Peyer's patch (tissue), 4 donors: ENCODE measurements around the gene PPARGC1A.

Source experiments
- POLR2A ChIP-seq, 2 donors: fragments of 450-650 bp; IDR thresholded peaks; one replicate each; pipeline ENCODE4 v1.5.1; 2017; ENCODE audit warnings: antibody characterized with exemption in 2 of 2, mild to moderate bottlenecking in 2 of 2, moderate library complexity in 2 of 2
- TF ChIP-seq, protein P1 (sequence below), 6 experiments: fragments of 450-650 bp in 4 of 6; fragments of 200-600 bp in 2 of 6; sonication (generic) in 1 of 6; IDR thresholded peaks; one replicate each; pipeline ENCODE4 v1.5.1; 2017 to 2019; ENCODE audit warnings: antibody characterized with exemption in 6 of 6, mild to moderate bottlenecking in 3 of 6, moderate library complexity in 1 of 6

GRCh38 chr4:23775694-23776093 is 114.2 kb downstream of the PPARGC1A start:
- TF ChIP-seq, protein P1, sequence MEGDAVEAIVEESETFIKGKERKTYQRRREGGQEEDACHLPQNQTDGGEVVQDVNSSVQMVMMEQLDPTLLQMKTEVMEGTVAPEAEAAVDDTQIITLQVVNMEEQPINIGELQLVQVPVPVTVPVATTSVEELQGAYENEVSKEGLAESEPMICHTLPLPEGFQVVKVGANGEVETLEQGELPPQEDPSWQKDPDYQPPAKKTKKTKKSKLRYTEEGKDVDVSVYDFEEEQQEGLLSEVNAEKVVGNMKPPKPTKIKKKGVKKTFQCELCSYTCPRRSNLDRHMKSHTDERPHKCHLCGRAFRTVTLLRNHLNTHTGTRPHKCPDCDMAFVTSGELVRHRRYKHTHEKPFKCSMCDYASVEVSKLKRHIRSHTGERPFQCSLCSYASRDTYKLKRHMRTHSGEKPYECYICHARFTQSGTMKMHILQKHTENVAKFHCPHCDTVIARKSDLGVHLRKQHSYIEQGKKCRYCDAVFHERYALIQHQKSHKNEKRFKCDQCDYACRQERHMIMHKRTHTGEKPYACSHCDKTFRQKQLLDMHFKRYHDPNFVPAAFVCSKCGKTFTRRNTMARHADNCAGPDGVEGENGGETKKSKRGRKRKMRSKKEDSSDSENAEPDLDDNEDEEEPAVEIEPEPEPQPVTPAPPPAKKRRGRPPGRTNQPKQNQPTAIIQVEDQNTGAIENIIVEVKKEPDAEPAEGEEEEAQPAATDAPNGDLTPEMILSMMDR (IDR thresholded peaks at IDR 0.05) = peak in 3 of 6 experiments; percentile 24 to 38 (median 35)
- no peak for TF ChIP-seq POLR2A (IDR thresholded peaks at IDR 0.05)
